Activated naive CD8-positive, alpha-beta T cell treated with anti-CD3 and anti-CD28 coated beads for 36 hours (primary cell): Measurements from ENCODE around the gene PLEKHA1. TPM values are rescaled to one million over a fixed set of nuclear protein-coding genes. Genes with fewer than 3 reads are reported as not detected.

Source experiments
- DNase-seq: peaks from one replicate; pipeline ENCODE4 v3.0.0; 2021
- H3K27ac Mint-ChIP-seq: one replicate; pipeline ENCODE4 v1.8.0; 2022; ENCODE audit warnings: mild to moderate bottlenecking, moderate library complexity, mixed read lengths
- H3K27me3 Mint-ChIP-seq: one replicate; pipeline ENCODE4 v1.8.0; 2022; ENCODE audit warnings: mild to moderate bottlenecking, mixed read lengths
- H3K36me3 Mint-ChIP-seq: one replicate; pipeline ENCODE4 v1.8.0; 2021; ENCODE audit warnings: mild to moderate bottlenecking, mixed read lengths
- H3K4me1 Mint-ChIP-seq: one replicate; pipeline ENCODE4 v1.8.0; 2021; ENCODE audit warnings: mixed read lengths
- H3K4me3 Mint-ChIP-seq: one replicate; pipeline ENCODE4 v1.8.0; 2022; ENCODE audit warnings: mild to moderate bottlenecking, moderate library complexity, mixed read lengths
- H3K9me3 Mint-ChIP-seq: one replicate; pipeline ENCODE4 v1.8.0; 2022; ENCODE audit warnings: mixed read lengths
- total RNA-seq, 2 experiments: library from RNA; stranded (reverse); gene quantifications; one replicate each; pipeline ENCODE4 v1.2.3, GENCODE V29; 2021

Gene PLEKHA1
- total RNA-seq, 2 experiments from 2014 or later: 17.1 to 18.8 TPM

DNA sequence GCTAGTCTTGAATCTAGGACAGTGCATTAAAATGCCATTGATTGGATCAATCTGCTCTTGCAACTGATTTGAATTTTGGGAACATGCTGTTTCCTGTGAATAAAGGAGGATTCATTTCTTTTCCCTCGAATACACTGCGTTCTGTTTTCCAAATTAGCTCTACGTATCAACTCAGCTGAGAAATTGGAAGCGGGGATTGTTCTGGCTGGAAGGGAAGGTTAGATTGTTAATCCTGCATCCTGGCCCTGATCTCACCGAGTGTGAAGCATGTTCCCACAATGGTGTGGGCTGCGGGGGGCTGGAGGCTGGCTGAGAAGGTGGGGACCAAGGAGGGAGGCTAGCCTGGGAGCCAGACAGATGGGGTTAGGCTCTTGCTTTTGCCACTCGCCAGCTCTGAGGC is 104.5 kb downstream of the PLEKHA1 start:
- Mint-ChIP-seq H3K27me3 (peaks cover 17% of the 10 kb centered on the region), H3K4me3 (no peak overlapping the region), H3K9me3 (peaks cover 3% of the 10 kb centered on the region), H3K4me1 (peaks cover 11% of the 10 kb centered on the region), H3K27ac (no peak overlapping the region), H3K36me3 (peaks cover 3% of the 10 kb centered on the region)
- no peak for DNase-seq

DNA sequence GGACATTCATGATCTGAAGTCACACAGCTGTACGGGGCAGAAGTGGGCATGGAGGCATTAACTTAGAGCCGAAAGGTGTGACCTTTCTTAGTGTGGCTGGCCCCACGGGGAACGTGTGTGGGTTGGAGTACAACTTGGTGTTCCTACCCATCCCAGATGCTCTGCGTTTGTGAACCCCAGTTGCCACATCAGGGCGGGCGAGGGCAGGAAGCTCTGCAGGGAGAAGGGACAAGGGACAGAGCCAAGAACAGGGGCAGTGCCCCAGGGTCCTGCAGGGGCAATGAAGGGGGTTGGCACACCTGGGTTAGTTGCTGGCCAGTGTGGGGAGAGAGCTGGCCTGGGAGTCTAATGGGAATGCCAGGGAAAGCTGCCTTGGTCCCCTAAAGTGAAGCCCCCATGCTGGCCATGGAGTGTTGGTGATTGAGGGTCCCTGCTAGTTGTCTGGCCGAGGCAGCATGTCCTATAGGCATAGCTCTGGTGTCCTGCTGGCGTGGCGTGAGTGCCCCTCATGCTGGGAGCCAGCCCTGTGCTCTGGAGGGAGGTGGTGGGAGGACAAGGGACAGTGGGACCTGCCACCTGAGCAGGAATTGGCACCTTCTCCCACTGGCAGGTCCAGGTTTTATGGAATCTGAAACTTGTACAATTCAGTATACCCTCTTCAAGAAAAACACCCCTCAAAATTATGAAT is 105.8 kb downstream of the PLEKHA1 start:
- no peak for DNase-seq
- Mint-ChIP-seq H3K27me3 (peaks cover 5% of the 10 kb centered on the region), H3K36me3 (peaks cover 3% of the 10 kb centered on the region), H3K9me3 (peaks cover 3% of the 10 kb centered on the region), H3K4me1 (no peaks in the 10 kb centered on the region), H3K27ac (no peak overlapping the region), H3K4me3 (no peak overlapping the region)

DNA sequence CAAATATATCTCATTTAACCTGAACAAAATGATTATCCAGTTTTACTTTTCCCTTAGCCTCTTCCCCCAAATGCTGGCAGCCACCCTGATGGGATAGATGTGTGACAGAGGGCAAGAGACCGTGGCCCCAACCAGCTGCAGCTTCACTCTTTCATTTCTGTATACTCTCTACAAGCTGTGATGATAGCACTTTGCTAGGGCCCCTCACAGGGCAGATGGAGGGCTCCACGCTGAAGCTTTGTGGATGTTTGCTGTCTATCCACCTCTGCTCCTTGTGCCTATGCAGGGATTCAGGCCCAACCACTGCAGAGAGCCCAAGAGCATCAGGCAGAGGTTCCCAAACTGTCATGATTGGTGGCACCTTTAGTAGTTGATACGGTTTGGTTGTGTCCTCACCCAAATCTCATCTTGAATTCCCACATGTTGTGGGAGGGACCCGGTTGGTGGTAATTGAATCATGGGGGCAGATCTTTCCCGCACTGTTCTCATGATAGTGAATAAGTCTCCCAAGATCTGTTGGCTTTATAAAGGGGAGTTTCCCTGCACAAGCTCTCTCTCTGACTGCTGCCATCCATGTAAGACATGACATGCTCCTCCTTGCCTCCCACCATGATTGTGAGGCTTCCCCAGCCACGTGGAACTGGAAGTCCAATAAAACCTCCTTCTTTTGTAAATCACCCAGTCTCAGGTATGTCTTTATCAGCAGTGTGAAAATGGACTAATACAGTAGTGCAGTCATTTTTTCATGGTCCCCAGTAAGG is 107.0 kb downstream of the PLEKHA1 start:
- no peak overlapping the region for H3K27ac Mint-ChIP-seq
- peaks cover 4% of the 10 kb centered on the region for H3K27me3 Mint-ChIP-seq
- peaks cover 3% of the 10 kb centered on the region for H3K36me3 Mint-ChIP-seq
- peaks cover 3% of the 10 kb centered on the region for H3K9me3 Mint-ChIP-seq
- H3K4me1 Mint-ChIP-seq: no peaks in the 10 kb centered on the region
- no peak overlapping the region for H3K4me3 Mint-ChIP-seq
- no peak for DNase-seq

Other genes with a start within 250 kb of the PLEKHA1 start
- gene BTBD16, start 103.4 kb upstream of the PLEKHA1 start, total RNA-seq: not detected
- gene ARMS2, start 79.9 kb downstream of the PLEKHA1 start, total RNA-seq: not detected
- gene HTRA1, start 86.8 kb downstream of the PLEKHA1 start, total RNA-seq: not detected
- gene DMBT1, start 186.0 kb downstream of the PLEKHA1 start, total RNA-seq: not detected